Ecto neural progenitor cell (in vitro differentiated cells): ENCODE measurements around the gene GALNT17.
"Not testable (repeated sequence)": the region's sequence is repeated elsewhere in the genome, so short reads cannot be mapped to it uniquely, and the experiment has no call there.

Experiments
- DNase-seq: peaks from one replicate; pipeline ENCODE4 v3.0.0-alpha.2; 2018; ENCODE audit warnings: low spot score

GALNT17 gene

GRCh38 chr7:71635849-71636248, 503.9 kb downstream of the GALNT17 start:
- not testable (repeated sequence) for DNase-seq

- no peak for DNase-seq
Measured at GRCh38 chr7:71636329-71636728, 504.4 kb downstream of the GALNT17 start.

- DNase-seq, result no peak
Measured at GRCh38 chr7:71637578-71637977, 505.6 kb downstream of the GALNT17 start.

- DNase-seq, result no peak
Measured at GRCh38 chr7:71638108-71638507, 506.2 kb downstream of the GALNT17 start.

GRCh38 chr7:71639382-71640085, 507.6 kb downstream of the GALNT17 start:
- no peak for DNase-seq

- not testable (repeated sequence) for DNase-seq
Measured at GRCh38 chr7:71643031-71643430, 511.1 kb downstream of the GALNT17 start.

GRCh38 chr7:71645836-71646235, 513.9 kb downstream of the GALNT17 start:
- DNase-seq, result no peak

- no peak for DNase-seq
Measured at GRCh38 chr7:71649812-71650211, 517.9 kb downstream of the GALNT17 start.

- DNase-seq, result no peak
Measured at GRCh38 chr7:71650653-71651337, 518.9 kb downstream of the GALNT17 start.

GRCh38 chr7:71652510-71652909, 520.6 kb downstream of the GALNT17 start:
- DNase-seq, result no peak

GRCh38 chr7:71657386-71657785, 525.4 kb downstream of the GALNT17 start:
- DNase-seq, result no peak

GRCh38 chr7:71659622-71660021, 527.7 kb downstream of the GALNT17 start:
- no peak for DNase-seq

- no peak for DNase-seq
Measured at GRCh38 chr7:71661671-71662224, 529.8 kb downstream of the GALNT17 start.

- DNase-seq, result no peak
Measured at GRCh38 chr7:71665716-71666115, 533.8 kb downstream of the GALNT17 start.

- no peak for DNase-seq
Measured at GRCh38 chr7:71668572-71668971, 536.6 kb downstream of the GALNT17 start.

GRCh38 chr7:71679480-71679879, 547.5 kb downstream of the GALNT17 start:
- DNase-seq, result no peak

GRCh38 chr7:71682181-71682580, 550.2 kb downstream of the GALNT17 start:
- no peak for DNase-seq

GRCh38 chr7:71682841-71683781, 551.2 kb downstream of the GALNT17 start:
- peak; percentile 67 for DNase-seq

- no peak for DNase-seq
Measured at GRCh38 chr7:71687286-71687685, 555.3 kb downstream of the GALNT17 start.

- no peak for DNase-seq
Measured at GRCh38 chr7:71687831-71688599, 556.1 kb downstream of the GALNT17 start.

GRCh38 chr7:71691538-71691937, 559.6 kb downstream of the GALNT17 start:
- DNase-seq, result no peak
